Psoas muscle (tissue), 8 donors: Measurements from ENCODE around the gene ARMC12. TPM values are rescaled to one million over a fixed set of nuclear protein-coding genes. Genes with fewer than 3 reads are reported as not detected.

Source experiments
- ATAC-seq, 4 donors: fragments of 200-7000 bp; cut with Tn5 transposase; one replicate each; pipeline ENCODE4 v1.9.1; 2020; ENCODE audit warnings: moderate library complexity in 3 of 4, mild to moderate bottlenecking in 2 of 4
- DNase-seq, 2 donors: peaks; one replicate each; pipeline ENCODE4 v3.0.0-alpha.2; 2020
- H3K27ac ChIP-seq: fragments of 200-600 bp; one replicate; pipeline ENCODE4 v1.8.0; 2022
- H3K27me3 ChIP-seq, 3 donors: fragments of 200-600 bp in 1 of 3; one replicate each; pipeline versions ENCODE4 v1.6.1 to v1.8.0; 2013 to 2022; ENCODE audit warnings: low read length in 2 of 3, mild to moderate bottlenecking in 2 of 3, moderate library complexity in 1 of 3; ENCODE audit not compliant: insufficient read depth in 3 of 3
- H3K36me3 ChIP-seq, 2 donors: fragments of 200-600 bp in 1 of 2; one replicate each; pipeline versions ENCODE4 v1.6.1 to v1.8.0; 2013 to 2022; ENCODE audit warnings: low read depth in 1 of 2, mild to moderate bottlenecking in 1 of 2, moderate library complexity in 1 of 2; ENCODE audit not compliant: insufficient read depth in 1 of 2
- H3K4me1 ChIP-seq: fragments of 200-600 bp; one replicate; pipeline ENCODE4 v1.8.0; 2022
- H3K4me3 ChIP-seq: fragments of 200-600 bp; one replicate; pipeline ENCODE4 v1.8.0; 2022; ENCODE audit warnings: mild to moderate bottlenecking
- H3K9me3 ChIP-seq: fragments of 200-600 bp; one replicate; pipeline ENCODE4 v1.8.0; 2022
- CTCF ChIP-seq: fragments of 200-600 bp; IDR thresholded peaks from one replicate; pipeline ENCODE4 v1.8.0; 2022; ENCODE audit warnings: antibody characterized with exemption
- WGBS, 3 donors: extraction: QIAGEN DNeasy Blood & Tissue Kit; methylation state at CpG; one replicate each; pipeline versions ENCODE4 v1.1.6 to v1.1.7; 2013; 5-methylcytosine and 5-hydroxymethylcytosine counted together
- intact Hi-C, 2 donors: fragments of 100-400 bp; cut with DNase I; formaldehyde crosslinking; loops; one replicate each; pipeline versions ENCODE4 v1.11.0 to v1.14.2; 2022
- polyA plus RNA-seq, 3 donors: library from polyadenylated mRNA; stranded (reverse); fragments of 200-250 nt; gene quantifications; one replicate each; pipeline ENCODE4 v1.2.3, GENCODE V29; 2013
- total RNA-seq, 4 donors: library from RNA; stranded (reverse); fragmentation: NEBNext Ultra II Directional in 2 of 4; extraction: Animal tissue kit (Norgen Biotek cat#: 25700) in 2 of 4; gene quantifications; one replicate each; pipeline versions ENCODE4 v1.2.1 to v1.2.4, GENCODE V29; 2021 to 2023
- donor health status: healthy with polysubstance abuse.
- donor health status: DM: no; HTN: no; CAD: no; lungs with moderate emphysema.
- donor health status: Bipolar disorder and iron deficiency.
- donor health status: healthy.
- donor health status: DM: yes; HTN: yes; CAD: no.
- donor health status: DM: no; HTN: no; CAD: no.
- donor health status: DM: no; HTN: no; CAD: no.
- donor health status: DM: yes; HTN: yes; CAD: no.

The ARMC12 gene
- total and polyA plus RNA-seq, 7 donors = 0.25 to 15.5 (median 0.58) TPM; not detected in 2

GRCh38 chr6:35718375-35718736 is 18.5 kb upstream of the ARMC12 start:
- Histone ChIP-seq H3K36me3 (no peaks in the 10 kb centered on the region), H3K27me3 (no peaks in the 10 kb centered on the region), H3K4me3 (no peak overlapping the region), H3K27ac (no peak overlapping the region), H3K9me3 (no peaks in the 10 kb centered on the region), H3K4me1 (peaks cover 25% of the 10 kb centered on the region)
- no peak for TF ChIP-seq CTCF
- no peak for DNase-seq
- ATAC-seq = no peak
- 83 to 90% (median 85%) methylated on average over 4 of the region's 4 CpGs for WGBS, 3 donors
- intact Hi-C loops = no loop called here

- DNase-seq = no peak
- H3K4me1 ChIP-seq = peaks cover 25% of the 10 kb centered on the region
- 84 to 90% (median 85%) methylated on average over 2 of the region's 2 CpGs for WGBS, 3 donors
These were observed 17.9 kb upstream of the ARMC12 start for GRCh38 chr6:35718911-35719381.

GRCh38 chr6:35719404-35719829 is 17.4 kb upstream of the ARMC12 start:
- ATAC-seq (no peak), DNase-seq (no peak)
- H3K4me3 ChIP-seq = peak overlapping the region; percentile 46
- peak overlapping the region; percentile 67 for H3K27ac ChIP-seq
- intact Hi-C loops = no loop called here
- no peaks in the 10 kb centered on the region for H3K27me3 ChIP-seq
- no peak for TF ChIP-seq CTCF
- 31 to 48% (median 38%) methylated on average over 5 of the region's 5 CpGs for WGBS, 3 donors
- no peaks in the 10 kb centered on the region for H3K9me3 ChIP-seq
- H3K4me1 ChIP-seq = peaks cover 30% of the 10 kb centered on the region
- H3K36me3 ChIP-seq = no peaks in the 10 kb centered on the region

More at GRCh38 chr6:35718911-35719381, 17.9 kb upstream of the ARMC12 start:
- no peaks in the 10 kb centered on the region for H3K27me3 ChIP-seq
- ATAC-seq = no peak
- no peaks in the 10 kb centered on the region for H3K9me3 ChIP-seq
- H3K4me3 ChIP-seq = no peak overlapping the region
- no peaks in the 10 kb centered on the region for H3K36me3 ChIP-seq
- H3K27ac ChIP-seq = peak overlapping the region; percentile 67
- TF ChIP-seq CTCF = no peak
- intact Hi-C loops = no loop called here

- TF ChIP-seq CTCF = no peak
- H3K9me3 ChIP-seq = no peaks in the 10 kb centered on the region
- peak overlapping the region; percentile 67 for H3K27ac ChIP-seq
- peak; percentile 32 to 70 for DNase-seq
- H3K4me1 ChIP-seq = peaks cover 36% of the 10 kb centered on the region
- intact Hi-C loops = loop anchor here in 1 of 2 donors (2.0 kb wide), 1 partner anchor 25 kb away; no protein-coding TSS in a partner anchor
- WGBS, 3 donors = 22 to 45% (median 31%) methylated on average over 21 of the region's 21 CpGs
- ATAC-seq = peak in 3 of 4 donors; percentile 28 to 38 (median 28)
- peak overlapping the region; percentile 46 for H3K4me3 ChIP-seq
- H3K36me3 ChIP-seq = no peaks in the 10 kb centered on the region
- H3K27me3 ChIP-seq = no peaks in the 10 kb centered on the region
These were observed 16.8 kb upstream of the ARMC12 start for GRCh38 chr6:35719830-35720733.
